Loucy (cell line): ENCODE results near the gene KIRREL3.

Source experiments
- H2AFZ ChIP-seq: fragments of 200-600 bp; sonication (generic); 2 replicates; pipeline ENCODE4 v1.6.0; 2016; ENCODE audit warnings: antibody characterized with exemption, mild to moderate bottlenecking, low read length, moderate library complexity
- H3F3A ChIP-seq: fragments of 200-600 bp; 2 replicates; pipeline ENCODE4 v1.6.0; 2016; ENCODE audit warnings: antibody characterized with exemption, low read depth, mild to moderate bottlenecking
- H3K27me3 ChIP-seq: fragments of 200-600 bp; sonication (generic); 2 replicates; pipeline ENCODE4 v1.6.1; 2014; ENCODE audit warnings: low read length, mild to moderate bottlenecking; ENCODE audit not compliant: insufficient read depth, poor library complexity, severe bottlenecking
- H3K36me3 ChIP-seq: fragments of 200-600 bp; sonication (generic); 2 replicates; pipeline ENCODE4 v1.6.1; 2016; ENCODE audit warnings: low read length; ENCODE audit not compliant: insufficient read depth
- H3K4me1 ChIP-seq: fragments of 200-600 bp; sonication (generic); 2 replicates; pipeline ENCODE4 v1.5.1; 2014; ENCODE audit warnings: low read length, mild to moderate bottlenecking; ENCODE audit not compliant: insufficient read depth, poor library complexity, severe bottlenecking
- H3K4me2 ChIP-seq: fragments of 200-600 bp; sonication (generic); 2 replicates; pipeline ENCODE4 v1.6.0; 2014; ENCODE audit warnings: antibody characterized with exemption, low read length, low read depth, mild to moderate bottlenecking; ENCODE audit not compliant: poor library complexity, severe bottlenecking
- H3K4me3 ChIP-seq: fragments of 200-600 bp; sonication (generic); 2 replicates; pipeline ENCODE4 v1.5.1; 2014; ENCODE audit warnings: low read length, mild to moderate bottlenecking, mixed read lengths; ENCODE audit not compliant: poor library complexity, severe bottlenecking
- H3K79me2 ChIP-seq: fragments of 200-600 bp; sonication (generic); 2 replicates; pipeline ENCODE4 v1.6.1; 2014; ENCODE audit warnings: low read length; ENCODE audit not compliant: insufficient read depth
- H3K9ac ChIP-seq: fragments of 200-600 bp; sonication (generic); 2 replicates; pipeline ENCODE4 v1.6.0; 2014; ENCODE audit warnings: mild to moderate bottlenecking, low read depth, low read length, moderate library complexity; ENCODE audit not compliant: poor library complexity, severe bottlenecking
- H3K9me2 ChIP-seq: fragments of 200-600 bp; sonication (generic); replicated peaks from 2 replicates; pipeline ENCODE4 v1.6.1; 2016; ENCODE audit warnings: low read depth, low read length, mixed read lengths
- H3K9me3 ChIP-seq: fragments of 200-600 bp; sonication (generic); 2 replicates; pipeline ENCODE4 v1.6.1; 2014; ENCODE audit warnings: mild to moderate bottlenecking, antibody characterized with exemption, low read length, low read depth; ENCODE audit not compliant: insufficient read depth
- H4K20me1 ChIP-seq: fragments of 200-600 bp; sonication (generic); 2 replicates; pipeline ENCODE4 v1.6.0; 2014; ENCODE audit warnings: antibody characterized with exemption, low read length, mild to moderate bottlenecking; ENCODE audit not compliant: insufficient read depth, poor library complexity, severe bottlenecking
- EZH2phosphoT487 ChIP-seq: fragments of 200-600 bp; IDR thresholded peaks from 2 replicates; pipeline ENCODE4 v1.6.1; 2018; ENCODE audit warnings: antibody characterized with exemption, mild to moderate bottlenecking, moderate library complexity, borderline replicate concordance
- TF ChIP-seq, protein P1 (sequence below): fragments of 200-600 bp; sonication (generic); conservative IDR thresholded peaks from 2 replicates; pipeline ENCODE4 v1.5.1; 2014; ENCODE audit warnings: mild to moderate bottlenecking, antibody characterized with exemption, low read length

KIRREL3 gene

GRCh38 chr11:126529037-126529436, 471.5 kb downstream of the KIRREL3 start:
- no peaks in the 10 kb centered on the region for H3K79me2 ChIP-seq
- H3K4me2 ChIP-seq: no peak overlapping the region
- no peaks in the 10 kb centered on the region for H3K27me3 ChIP-seq
- H3F3A ChIP-seq: no peaks in the 10 kb centered on the region
- H2AFZ ChIP-seq: no peak overlapping the region
- H3K4me1 ChIP-seq: no peaks in the 10 kb centered on the region
- no peaks in the 10 kb centered on the region for H4K20me1 ChIP-seq
- H3K36me3 ChIP-seq: no peaks in the 10 kb centered on the region
- H3K9ac ChIP-seq: no peak overlapping the region
- H3K4me3 ChIP-seq: no peak overlapping the region
- H3K9me3 ChIP-seq: no peaks in the 10 kb centered on the region
- H3K9me2 ChIP-seq: no peaks in the 10 kb centered on the region
- TF ChIP-seq, protein P1, sequence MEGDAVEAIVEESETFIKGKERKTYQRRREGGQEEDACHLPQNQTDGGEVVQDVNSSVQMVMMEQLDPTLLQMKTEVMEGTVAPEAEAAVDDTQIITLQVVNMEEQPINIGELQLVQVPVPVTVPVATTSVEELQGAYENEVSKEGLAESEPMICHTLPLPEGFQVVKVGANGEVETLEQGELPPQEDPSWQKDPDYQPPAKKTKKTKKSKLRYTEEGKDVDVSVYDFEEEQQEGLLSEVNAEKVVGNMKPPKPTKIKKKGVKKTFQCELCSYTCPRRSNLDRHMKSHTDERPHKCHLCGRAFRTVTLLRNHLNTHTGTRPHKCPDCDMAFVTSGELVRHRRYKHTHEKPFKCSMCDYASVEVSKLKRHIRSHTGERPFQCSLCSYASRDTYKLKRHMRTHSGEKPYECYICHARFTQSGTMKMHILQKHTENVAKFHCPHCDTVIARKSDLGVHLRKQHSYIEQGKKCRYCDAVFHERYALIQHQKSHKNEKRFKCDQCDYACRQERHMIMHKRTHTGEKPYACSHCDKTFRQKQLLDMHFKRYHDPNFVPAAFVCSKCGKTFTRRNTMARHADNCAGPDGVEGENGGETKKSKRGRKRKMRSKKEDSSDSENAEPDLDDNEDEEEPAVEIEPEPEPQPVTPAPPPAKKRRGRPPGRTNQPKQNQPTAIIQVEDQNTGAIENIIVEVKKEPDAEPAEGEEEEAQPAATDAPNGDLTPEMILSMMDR: no peak
- no peak for TF ChIP-seq EZH2phosphoT487

DNA sequence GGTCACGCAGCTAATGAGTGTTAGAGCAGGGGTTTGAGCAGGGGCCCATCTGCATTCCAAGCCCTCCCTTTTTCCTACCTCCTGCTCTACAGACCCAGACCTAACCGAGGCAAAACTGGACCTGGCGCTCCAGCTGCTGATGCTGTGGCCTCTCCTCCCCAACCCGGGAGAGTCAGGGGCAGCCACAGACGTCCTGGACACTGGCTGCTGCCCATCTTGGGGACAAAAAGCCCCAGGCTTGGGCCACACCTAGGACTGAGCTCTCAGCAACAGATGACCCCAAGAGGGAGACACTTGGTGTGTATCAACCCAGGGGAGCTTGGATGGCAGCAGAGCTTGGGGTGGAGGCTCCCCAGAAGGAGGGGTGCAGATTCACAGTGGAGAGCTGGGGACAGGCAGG, 472.5 kb downstream of the KIRREL3 start:
- no peak overlapping the region for H2AFZ ChIP-seq
- H3K4me3 ChIP-seq: no peak overlapping the region
- H3K9me3 ChIP-seq: no peaks in the 10 kb centered on the region
- H3K27me3 ChIP-seq: no peaks in the 10 kb centered on the region
- no peaks in the 10 kb centered on the region for H4K20me1 ChIP-seq
- H3K9me2 ChIP-seq: no peaks in the 10 kb centered on the region
- H3K4me1 ChIP-seq: no peaks in the 10 kb centered on the region
- TF ChIP-seq, protein P1: no peak
- no peak for TF ChIP-seq EZH2phosphoT487
- no peaks in the 10 kb centered on the region for H3K36me3 ChIP-seq
- H3K4me2 ChIP-seq: no peak overlapping the region
- no peaks in the 10 kb centered on the region for H3K79me2 ChIP-seq
- no peaks in the 10 kb centered on the region for H3F3A ChIP-seq
- H3K9ac ChIP-seq: no peak overlapping the region

- H3K4me2 ChIP-seq: no peak overlapping the region
- H3K9me3 ChIP-seq: no peaks in the 10 kb centered on the region
- no peaks in the 10 kb centered on the region for H3F3A ChIP-seq
- no peaks in the 10 kb centered on the region for H3K9me2 ChIP-seq
- H2AFZ ChIP-seq: no peak overlapping the region
- H3K9ac ChIP-seq: no peak overlapping the region
- H3K4me3 ChIP-seq: no peak overlapping the region
- no peaks in the 10 kb centered on the region for H3K79me2 ChIP-seq
- TF ChIP-seq EZH2phosphoT487: no peak
- TF ChIP-seq, protein P1: no peak
- no peaks in the 10 kb centered on the region for H3K36me3 ChIP-seq
- H3K27me3 ChIP-seq: no peaks in the 10 kb centered on the region
- H4K20me1 ChIP-seq: no peaks in the 10 kb centered on the region
- no peaks in the 10 kb centered on the region for H3K4me1 ChIP-seq
Measured at GRCh38 chr11:126527651-126528050, 472.9 kb downstream of the KIRREL3 start.
